HAP-1 (cell line): ENCODE data around the gene SLC25A26.
"Not testable (repeated sequence)": the region's sequence is repeated elsewhere in the genome, so short reads cannot be mapped to it uniquely, and the experiment has no call there.

Source experiments
- DNase-seq, 2 experiments: peaks; one replicate each; pipeline ENCODE4 v3.0.0-alpha.2; 2016 to 2020; ENCODE audit warnings: low spot score in 2 of 2
- H3K27me3 ChIP-seq: fragments of 250-450 bp; sonication (Bioruptor Pico); 2 replicates; pipeline ENCODE4 v1.5.1; 2020; ENCODE audit warnings: low read depth, mild to moderate bottlenecking, moderate library complexity
- H3K36me3 ChIP-seq: fragments of 250-450 bp; sonication (Bioruptor Pico); replicated peaks from 2 replicates; pipeline ENCODE4 v1.5.1; 2020; ENCODE audit warnings: mild to moderate bottlenecking
- H3K4me1 ChIP-seq: fragments of 250-450 bp; sonication (Bioruptor Pico); 2 replicates; pipeline ENCODE4 v1.5.1; 2020; ENCODE audit warnings: mild to moderate bottlenecking
- H3K4me3 ChIP-seq: fragments of 250-450 bp; sonication (Bioruptor Pico); 2 replicates; pipeline ENCODE4 v1.5.1; 2020; ENCODE audit warnings: mild to moderate bottlenecking, moderate library complexity
- H3K9me3 ChIP-seq: fragments of 250-450 bp; sonication (Bioruptor Pico); 2 replicates; pipeline ENCODE4 v1.5.1; 2020; ENCODE audit warnings: mild to moderate bottlenecking, moderate library complexity
- in situ Hi-C: fragments of 300-500 bp; cut with MboI; formaldehyde crosslinking; loops from 3 replicates; pipeline ENCODE4 v1.14.3; 2020; ENCODE audit warnings: low sequenced_read_pairs, inconsistent platforms, mixed read lengths

SLC25A26 gene

GRCh38 chr3:66267031-66267430 lies 46.2 kb downstream of the SLC25A26 start:
- Histone ChIP-seq H3K4me3 (no peak overlapping the region), H3K36me3 (no peaks in the 10 kb centered on the region), H3K27me3 (no peaks in the 10 kb centered on the region), H3K9me3 (no peaks in the 10 kb centered on the region), H3K4me1 (no peaks in the 10 kb centered on the region)
- in situ Hi-C loops = no loop called here
- DNase-seq = no peak

GRCh38 chr3:66267906-66268305 lies 47.1 kb downstream of the SLC25A26 start:
- H3K27me3 ChIP-seq = no peaks in the 10 kb centered on the region
- no peaks in the 10 kb centered on the region for H3K9me3 ChIP-seq
- no peaks in the 10 kb centered on the region for H3K36me3 ChIP-seq
- in situ Hi-C loops = no loop called here
- H3K4me3 ChIP-seq = no peak overlapping the region
- no peak for DNase-seq
- H3K4me1 ChIP-seq = no peaks in the 10 kb centered on the region

- Histone ChIP-seq H3K4me3 (no peak overlapping the region), H3K9me3 (no peaks in the 10 kb centered on the region), H3K36me3 (no peaks in the 10 kb centered on the region), H3K4me1 (no peaks in the 10 kb centered on the region), H3K27me3 (no peaks in the 10 kb centered on the region)
- in situ Hi-C loops = no loop called here
- no peak for DNase-seq
Measured at GRCh38 chr3:66268864-66269263, 48.1 kb downstream of the SLC25A26 start.

- H3K4me1 ChIP-seq = no peaks in the 10 kb centered on the region
- H3K4me3 ChIP-seq = no peak overlapping the region
- H3K27me3 ChIP-seq = no peaks in the 10 kb centered on the region
- in situ Hi-C loops = no loop called here
- H3K9me3 ChIP-seq = no peaks in the 10 kb centered on the region
- no peak for DNase-seq
- no peaks in the 10 kb centered on the region for H3K36me3 ChIP-seq
Measured at GRCh38 chr3:66269411-66269810, 48.6 kb downstream of the SLC25A26 start.

- in situ Hi-C loops = loop anchor here (10.0 kb wide), 1 partner anchor 555 kb away; no protein-coding TSS in a partner anchor
- no peaks in the 10 kb centered on the region for H3K36me3 ChIP-seq
- H3K9me3 ChIP-seq = no peaks in the 10 kb centered on the region
- no peaks in the 10 kb centered on the region for H3K4me1 ChIP-seq
- H3K27me3 ChIP-seq = no peaks in the 10 kb centered on the region
- H3K4me3 ChIP-seq = no peak overlapping the region
- no peak for DNase-seq
Measured at GRCh38 chr3:66270288-66270687, 49.5 kb downstream of the SLC25A26 start.

GRCh38 chr3:66270701-66271100 lies 49.9 kb downstream of the SLC25A26 start:
- H3K36me3 ChIP-seq = no peaks in the 10 kb centered on the region
- H3K4me3 ChIP-seq = no peak overlapping the region
- DNase-seq = no peak
- in situ Hi-C loops = loop anchor here (10.0 kb wide), 1 partner anchor 554 kb away; no protein-coding TSS in a partner anchor
- H3K27me3 ChIP-seq = no peaks in the 10 kb centered on the region
- H3K4me1 ChIP-seq = no peaks in the 10 kb centered on the region
- no peaks in the 10 kb centered on the region for H3K9me3 ChIP-seq

- Histone ChIP-seq H3K4me1 (no peaks in the 10 kb centered on the region), H3K4me3 (no peak overlapping the region), H3K9me3 (no peaks in the 10 kb centered on the region), H3K36me3 (no peaks in the 10 kb centered on the region), H3K27me3 (no peaks in the 10 kb centered on the region)
- in situ Hi-C loops = loop anchor here (10.0 kb wide), 1 partner anchor 554 kb away; no protein-coding TSS in a partner anchor
- no peak for DNase-seq
Measured at GRCh38 chr3:66271231-66271630, 50.4 kb downstream of the SLC25A26 start.

- H3K4me1 ChIP-seq = no peaks in the 10 kb centered on the region
- H3K4me3 ChIP-seq = no peak overlapping the region
- H3K27me3 ChIP-seq = no peaks in the 10 kb centered on the region
- no peak for DNase-seq
- H3K9me3 ChIP-seq = no peaks in the 10 kb centered on the region
- H3K36me3 ChIP-seq = no peaks in the 10 kb centered on the region
- in situ Hi-C loops = loop anchor here (10.0 kb wide), 1 partner anchor 553 kb away; no protein-coding TSS in a partner anchor
Measured at GRCh38 chr3:66272016-66272415, 51.2 kb downstream of the SLC25A26 start.

- not testable (repeated sequence) for H3K9me3 ChIP-seq, H3K36me3 ChIP-seq, DNase-seq, H3K4me1 ChIP-seq, H3K4me3 ChIP-seq, H3K27me3 ChIP-seq
- in situ Hi-C loops = loop anchor here (10.0 kb wide), 1 partner anchor 550 kb away; no protein-coding TSS in a partner anchor
Measured at GRCh38 chr3:66274837-66275236, 54.0 kb downstream of the SLC25A26 start.

- H3K4me1 ChIP-seq = peaks cover 11% of the 10 kb centered on the region
- no peak overlapping the region for H3K4me3 ChIP-seq
- no peaks in the 10 kb centered on the region for H3K36me3 ChIP-seq
- H3K27me3 ChIP-seq = no peaks in the 10 kb centered on the region
- DNase-seq = peak; percentile 52 to 75
- no peaks in the 10 kb centered on the region for H3K9me3 ChIP-seq
- in situ Hi-C loops = loop anchor here (10.0 kb wide), 1 partner anchor 548 kb away; no protein-coding TSS in a partner anchor
Measured at GRCh38 chr3:66276705-66277274, 56.0 kb downstream of the SLC25A26 start.

GRCh38 chr3:66279168-66279567 lies 58.4 kb downstream of the SLC25A26 start:
- in situ Hi-C loops = loop anchor here (10.0 kb wide), 1 partner anchor 546 kb away; no protein-coding TSS in a partner anchor

GRCh38 chr3:66280304-66280703 lies 59.5 kb downstream of the SLC25A26 start:
- Histone ChIP-seq H3K36me3 (no peaks in the 10 kb centered on the region), H3K9me3 (no peaks in the 10 kb centered on the region), H3K4me1 (peaks cover 11% of the 10 kb centered on the region), H3K4me3 (no peak overlapping the region), H3K27me3 (no peaks in the 10 kb centered on the region)
- in situ Hi-C loops = no loop called here
- DNase-seq = peak in 1 of 2 experiments; percentile 18

More at GRCh38 chr3:66279168-66279567, 58.4 kb downstream of the SLC25A26 start:
- Histone ChIP-seq H3K4me1 (peaks cover 11% of the 10 kb centered on the region), H3K9me3 (no peaks in the 10 kb centered on the region), H3K4me3 (no peak overlapping the region), H3K36me3 (no peaks in the 10 kb centered on the region), H3K27me3 (no peaks in the 10 kb centered on the region)
- no peak for DNase-seq

- H3K27me3 ChIP-seq, H3K4me3 ChIP-seq, DNase-seq, H3K4me1 ChIP-seq, H3K36me3 ChIP-seq, in situ Hi-C loops, H3K9me3 ChIP-seq: not testable (repeated sequence)
Measured at GRCh38 chr3:66291922-66292321, 71.1 kb downstream of the SLC25A26 start.

- no peaks in the 10 kb centered on the region for H3K36me3 ChIP-seq
- DNase-seq = peak in 1 of 2 experiments; percentile 28
- no peak overlapping the region for H3K4me3 ChIP-seq
- H3K27me3 ChIP-seq = no peaks in the 10 kb centered on the region
- no peaks in the 10 kb centered on the region for H3K4me1 ChIP-seq
- no peaks in the 10 kb centered on the region for H3K9me3 ChIP-seq
- in situ Hi-C loops = no loop called here
Measured at GRCh38 chr3:66297260-66297873, 76.6 kb downstream of the SLC25A26 start.
